Epidermal melanocyte (primary cell): Measurements from ENCODE around the gene ARHGAP42.

ENCODE experiments used
- DNase-seq: peaks from one replicate; pipeline ENCODE4 v3.0.0; 2011; ENCODE audit warnings: low spot score; ENCODE audit not compliant: insufficient read length

ARHGAP42 gene

GRCh38 chr11:100914415-100915110, 227.5 kb downstream of the ARHGAP42 start:
- no peak for DNase-seq

GRCh38 chr11:100918551-100919500, 231.7 kb downstream of the ARHGAP42 start:
- no peak for DNase-seq

GRCh38 chr11:100920593-100920992, 233.5 kb downstream of the ARHGAP42 start:
- no peak for DNase-seq

GRCh38 chr11:100922121-100922520, 235.0 kb downstream of the ARHGAP42 start:
- no peak for DNase-seq

GRCh38 chr11:100923555-100923954, 236.5 kb downstream of the ARHGAP42 start:
- no peak for DNase-seq

GRCh38 chr11:100925935-100926334, 238.8 kb downstream of the ARHGAP42 start:
- no peak for DNase-seq

- DNase-seq, result no peak
These were observed 240.5 kb downstream of the ARHGAP42 start for GRCh38 chr11:100927579-100927978.

- DNase-seq, result no peak
These were observed 241.3 kb downstream of the ARHGAP42 start for GRCh38 chr11:100928426-100928825.

GRCh38 chr11:100929377-100929776, 242.3 kb downstream of the ARHGAP42 start:
- DNase-seq, result no peak

- peak; percentile 50 for DNase-seq
These were observed 243.2 kb downstream of the ARHGAP42 start for GRCh38 chr11:100930185-100930778.

- DNase-seq, result peak; percentile 24
These were observed 245.5 kb downstream of the ARHGAP42 start for GRCh38 chr11:100932474-100933100.

- DNase-seq, result peak; percentile 22
These were observed 249.7 kb downstream of the ARHGAP42 start for GRCh38 chr11:100936781-100937180.

- no peak for DNase-seq
These were observed 252.5 kb downstream of the ARHGAP42 start for GRCh38 chr11:100939571-100939970.

GRCh38 chr11:100940111-100940510, 253.0 kb downstream of the ARHGAP42 start:
- no peak for DNase-seq

GRCh38 chr11:100941033-100941432, 253.9 kb downstream of the ARHGAP42 start:
- no peak for DNase-seq

GRCh38 chr11:100942016-100942415, 254.9 kb downstream of the ARHGAP42 start:
- no peak for DNase-seq

GRCh38 chr11:100948936-100949335, 261.8 kb downstream of the ARHGAP42 start:
- DNase-seq, result no peak

GRCh38 chr11:100949443-100949842, 262.4 kb downstream of the ARHGAP42 start:
- DNase-seq, result no peak

GRCh38 chr11:100955318-100955717, 268.2 kb downstream of the ARHGAP42 start:
- DNase-seq, result no peak

GRCh38 chr11:100956351-100956750, 269.3 kb downstream of the ARHGAP42 start:
- no peak for DNase-seq

- no peak for DNase-seq
These were observed 270.4 kb downstream of the ARHGAP42 start for GRCh38 chr11:100957499-100957898.

- DNase-seq, result no peak
These were observed 274.5 kb downstream of the ARHGAP42 start for GRCh38 chr11:100961633-100962032.
